Amniotic stem cell (primary cell): ENCODE data around the gene RAI1.
"Not testable (repeated sequence)": the region's sequence is repeated elsewhere in the genome, so short reads cannot be mapped to it uniquely, and the experiment has no call there.

Experiments used
- DNase-seq: peaks from one replicate; lab custom pipeline; 2025; lab: John Stamatoyannopoulos, UW

The RAI1 gene

GRCh38 chr17:17681187-17681743 lies at the start of gene RAI1:
Gene RAI1, plus strand, starts transcription at chr17:17681458. Its CDS starts 111,491 bp downstream, at chr17:17792949.
- peak; percentile 71 for DNase-seq

- not testable (repeated sequence) for DNase-seq
Observed at GRCh38 chr17:17632690-17633089, 48.6 kb upstream of the RAI1 start.

GRCh38 chr17:17633310-17633709 lies 47.9 kb upstream of the RAI1 start:
- no peak for DNase-seq

GRCh38 chr17:17635126-17635525 lies 46.1 kb upstream of the RAI1 start:
- no peak for DNase-seq

GRCh38 chr17:17635537-17636271 lies 45.6 kb upstream of the RAI1 start:
- not testable (repeated sequence) for DNase-seq

GRCh38 chr17:17636272-17636885 lies 44.9 kb upstream of the RAI1 start:
- no peak for DNase-seq

- no peak for DNase-seq
Observed at GRCh38 chr17:17638467-17638866, 42.8 kb upstream of the RAI1 start.

GRCh38 chr17:17639661-17640270 lies 41.5 kb upstream of the RAI1 start:
- not testable (repeated sequence) for DNase-seq

GRCh38 chr17:17641621-17642409 lies 39.4 kb upstream of the RAI1 start:
- peak; percentile 41 for DNase-seq

- DNase-seq = not testable (repeated sequence)
Observed at GRCh38 chr17:17645148-17645547, 36.1 kb upstream of the RAI1 start.

GRCh38 chr17:17645961-17646360 lies 35.3 kb upstream of the RAI1 start:
- DNase-seq = no peak

- DNase-seq = no peak
Observed at GRCh38 chr17:17647524-17648178, 33.6 kb upstream of the RAI1 start.

GRCh38 chr17:17648762-17649161 lies 32.5 kb upstream of the RAI1 start:
- DNase-seq = no peak

GRCh38 chr17:17650959-17651358 lies 30.3 kb upstream of the RAI1 start:
- no peak for DNase-seq

GRCh38 chr17:17653343-17653742 lies 27.9 kb upstream of the RAI1 start:
- no peak for DNase-seq

GRCh38 chr17:17659340-17659739 lies 21.9 kb upstream of the RAI1 start:
- DNase-seq = no peak

GRCh38 chr17:17661134-17661533 lies 20.1 kb upstream of the RAI1 start:
- no peak for DNase-seq

GRCh38 chr17:17661834-17662385 lies 19.3 kb upstream of the RAI1 start:
- DNase-seq = no peak

- DNase-seq = peak; percentile 89
Observed at GRCh38 chr17:17663160-17664063, 17.8 kb upstream of the RAI1 start.

GRCh38 chr17:17664064-17664452 lies 17.2 kb upstream of the RAI1 start:
- no peak for DNase-seq
